Nephron progenitor cell (in vitro differentiated cells): ENCODE data around the gene NR2F2.

Experiments used
- DNase-seq: peaks from one replicate; pipeline ENCODE4 v3.0.0; 2021
- H3K27ac Mint-ChIP-seq: 2 replicates; pipeline ENCODE4 v1.8.0; 2021; ENCODE audit warnings: mild to moderate bottlenecking, moderate library complexity, mixed read lengths
- H3K27me3 Mint-ChIP-seq: 2 replicates; pipeline ENCODE4 v1.8.0; 2021; ENCODE audit warnings: mild to moderate bottlenecking, low read depth, mixed read lengths; ENCODE audit not compliant: poor library complexity
- H3K36me3 Mint-ChIP-seq: 2 replicates; pipeline ENCODE4 v1.8.0; 2021; ENCODE audit warnings: low read depth, mixed read lengths
- H3K4me1 Mint-ChIP-seq: 2 replicates; pipeline ENCODE4 v1.8.0; 2021; ENCODE audit warnings: mixed read lengths
- H3K4me3 Mint-ChIP-seq: 2 replicates; pipeline ENCODE4 v1.8.0; 2021; ENCODE audit warnings: mild to moderate bottlenecking, moderate library complexity, mixed read lengths
- H3K9me3 Mint-ChIP-seq: 2 replicates; pipeline ENCODE4 v1.8.0; 2021; ENCODE audit warnings: mild to moderate bottlenecking, moderate library complexity, mixed read lengths
- TF ChIP-seq, protein P1 (sequence below): fragments of 200-600 bp; sonication (generic); IDR thresholded peaks from 2 replicates; pipeline ENCODE4 v1.5.0; 2021; ENCODE audit warnings: antibody characterized with exemption

NR2F2 gene

GRCh38 chr15:96328181-96328876 lies 2.2 kb upstream of the NR2F2 start:
- H3K27me3 Mint-ChIP-seq, result peaks cover 35% of the 10 kb centered on the region
- H3K9me3 Mint-ChIP-seq, result no peaks in the 10 kb centered on the region
- H3K4me3 Mint-ChIP-seq, result peak overlapping the region; percentile 99
- peaks cover 18% of the 10 kb centered on the region for H3K36me3 Mint-ChIP-seq
- TF ChIP-seq, protein P1, sequence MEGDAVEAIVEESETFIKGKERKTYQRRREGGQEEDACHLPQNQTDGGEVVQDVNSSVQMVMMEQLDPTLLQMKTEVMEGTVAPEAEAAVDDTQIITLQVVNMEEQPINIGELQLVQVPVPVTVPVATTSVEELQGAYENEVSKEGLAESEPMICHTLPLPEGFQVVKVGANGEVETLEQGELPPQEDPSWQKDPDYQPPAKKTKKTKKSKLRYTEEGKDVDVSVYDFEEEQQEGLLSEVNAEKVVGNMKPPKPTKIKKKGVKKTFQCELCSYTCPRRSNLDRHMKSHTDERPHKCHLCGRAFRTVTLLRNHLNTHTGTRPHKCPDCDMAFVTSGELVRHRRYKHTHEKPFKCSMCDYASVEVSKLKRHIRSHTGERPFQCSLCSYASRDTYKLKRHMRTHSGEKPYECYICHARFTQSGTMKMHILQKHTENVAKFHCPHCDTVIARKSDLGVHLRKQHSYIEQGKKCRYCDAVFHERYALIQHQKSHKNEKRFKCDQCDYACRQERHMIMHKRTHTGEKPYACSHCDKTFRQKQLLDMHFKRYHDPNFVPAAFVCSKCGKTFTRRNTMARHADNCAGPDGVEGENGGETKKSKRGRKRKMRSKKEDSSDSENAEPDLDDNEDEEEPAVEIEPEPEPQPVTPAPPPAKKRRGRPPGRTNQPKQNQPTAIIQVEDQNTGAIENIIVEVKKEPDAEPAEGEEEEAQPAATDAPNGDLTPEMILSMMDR, result no peak
- H3K27ac Mint-ChIP-seq, result peak overlapping the region; percentile 52
- H3K4me1 Mint-ChIP-seq, result peaks cover 52% of the 10 kb centered on the region
- no peak for DNase-seq

DNA sequence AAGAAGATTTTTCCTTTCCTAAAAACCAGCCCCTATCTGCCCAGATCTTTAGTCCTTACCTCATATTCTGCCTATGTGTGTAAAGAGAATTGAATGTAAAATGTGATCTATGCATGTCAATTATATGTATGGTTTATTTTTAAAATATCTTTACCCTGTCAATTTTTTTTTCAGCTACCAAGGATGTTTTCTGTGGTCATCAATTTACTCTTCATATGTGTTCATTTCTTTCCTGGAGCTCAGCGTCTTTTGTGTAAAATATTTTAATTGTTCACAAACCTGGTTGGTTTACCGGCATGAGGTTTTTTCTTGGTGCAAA lies 1.7 kb upstream of the NR2F2 start:
- DNase-seq, result no peak
- Mint-ChIP-seq H3K4me1 (peaks cover 47% of the 10 kb centered on the region), H3K4me3 (peak overlapping the region; percentile 99), H3K27me3 (peaks cover 34% of the 10 kb centered on the region), H3K27ac (no peak overlapping the region), H3K36me3 (peaks cover 23% of the 10 kb centered on the region), H3K9me3 (no peaks in the 10 kb centered on the region)
- TF ChIP-seq, protein P1, result no peak

GRCh38 chr15:96329403-96329981 lies 1.0 kb upstream of the NR2F2 start:
- Mint-ChIP-seq H3K27me3 (peaks cover 34% of the 10 kb centered on the region), H3K4me1 (peaks cover 40% of the 10 kb centered on the region), H3K36me3 (peaks cover 29% of the 10 kb centered on the region), H3K4me3 (peak overlapping the region; percentile 99), H3K27ac (peak overlapping the region; percentile 95), H3K9me3 (no peaks in the 10 kb centered on the region)
- DNase-seq, result no peak
- TF ChIP-seq, protein P1, result no peak

DNA sequence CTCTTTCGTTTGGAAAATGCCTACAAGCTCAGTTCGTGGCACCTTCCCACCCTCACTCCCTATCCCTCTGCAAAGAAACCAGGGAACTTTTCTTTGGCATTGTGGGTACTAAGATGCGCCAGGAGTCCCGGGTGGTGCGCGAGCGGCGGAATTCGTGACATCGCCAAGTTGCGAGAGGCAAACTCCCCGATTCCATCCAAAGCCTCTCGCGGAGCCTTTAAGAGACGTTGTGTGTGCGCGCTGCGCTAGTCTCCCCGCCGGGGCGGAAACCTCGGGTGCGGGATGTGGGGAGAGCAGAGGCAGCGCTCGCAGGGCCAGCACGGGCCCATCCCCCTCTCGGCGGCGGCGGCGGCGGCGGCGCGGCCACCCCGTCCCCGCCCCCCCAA lies 443 bp upstream of the NR2F2 start:
- peaks cover 35% of the 10 kb centered on the region for H3K36me3 Mint-ChIP-seq
- peaks cover 39% of the 10 kb centered on the region for H3K27me3 Mint-ChIP-seq
- no peak for DNase-seq
- peaks cover 38% of the 10 kb centered on the region for H3K4me1 Mint-ChIP-seq
- no peaks in the 10 kb centered on the region for H3K9me3 Mint-ChIP-seq
- H3K4me3 Mint-ChIP-seq, result peak overlapping the region; percentile 99
- H3K27ac Mint-ChIP-seq, result peak overlapping the region; percentile 88
- TF ChIP-seq, protein P1, result no peak

- Mint-ChIP-seq H3K27me3 (peaks cover 37% of the 10 kb centered on the region), H3K9me3 (no peaks in the 10 kb centered on the region), H3K4me3 (peak overlapping the region; percentile 97), H3K36me3 (peaks cover 48% of the 10 kb centered on the region), H3K4me1 (peaks cover 38% of the 10 kb centered on the region), H3K27ac (peak overlapping the region; percentile 100)
- TF ChIP-seq, protein P1, result no peak
- no peak for DNase-seq
Observed at GRCh38 chr15:96331144-96331944, 844 bp downstream of the NR2F2 start.
